ENCODE measurements around the gene ASCC1. TPM values are rescaled to one million over a fixed set of nuclear protein-coding genes. Genes with fewer than 3 reads are reported as not detected.

The ASCC1 gene
- total and polyA plus RNA-seq, 2 of the 13 experiments (the other 11 are each of a cell fraction or from before 2014, with no cell fraction given) = 21.6 to 30.1 TPM

DNA sequence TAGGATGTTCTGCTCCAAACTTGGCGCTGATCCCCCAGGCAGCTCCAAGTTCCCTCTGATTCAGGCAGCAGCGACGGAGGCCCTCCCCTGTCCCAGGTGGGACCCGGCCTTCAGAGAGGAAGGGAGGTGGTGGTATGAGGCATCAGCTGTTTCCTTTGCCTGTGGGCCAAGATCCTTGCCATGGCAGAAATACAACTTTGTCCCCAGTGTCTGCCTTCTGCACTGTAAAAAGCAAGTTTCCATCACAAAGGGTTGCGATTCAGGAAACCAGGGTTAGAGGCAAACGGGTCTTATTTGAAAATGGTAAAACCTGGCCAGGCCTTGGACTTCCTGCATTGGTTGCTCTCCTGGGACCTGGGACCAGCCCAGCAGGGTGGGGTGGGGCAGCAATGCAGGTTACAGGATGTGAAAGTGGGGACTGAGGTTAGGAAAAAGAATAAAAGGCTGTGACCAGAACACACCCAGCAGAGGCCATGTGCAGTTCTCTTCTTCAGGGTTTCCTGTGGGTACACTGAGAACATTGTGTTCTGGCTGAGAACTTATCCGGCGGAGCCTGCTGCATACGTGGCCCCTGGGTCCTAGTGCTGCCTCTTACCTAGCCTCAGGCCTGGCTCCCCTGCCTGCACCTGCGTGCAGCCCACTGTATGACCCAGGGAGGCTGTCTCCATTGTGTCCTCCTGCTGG lies 32.5 kb upstream of the ASCC1 start (continued):
- TF ChIP-seq HNRNPK (IDR thresholded peaks at IDR 0.05; ENCODE audit: low read depth, low read length, poor library complexity, severe bottlenecking) = no peak
- no peak for TF ChIP-seq MBNL3 (CRISPR knock-in tag; conservative IDR thresholded peaks at IDR 0.05)
- TF ChIP-seq BHLHE40 (IDR thresholded peaks at IDR 0.05; ENCODE audit: low read length) = no peak
- TF ChIP-seq, protein P1, sequence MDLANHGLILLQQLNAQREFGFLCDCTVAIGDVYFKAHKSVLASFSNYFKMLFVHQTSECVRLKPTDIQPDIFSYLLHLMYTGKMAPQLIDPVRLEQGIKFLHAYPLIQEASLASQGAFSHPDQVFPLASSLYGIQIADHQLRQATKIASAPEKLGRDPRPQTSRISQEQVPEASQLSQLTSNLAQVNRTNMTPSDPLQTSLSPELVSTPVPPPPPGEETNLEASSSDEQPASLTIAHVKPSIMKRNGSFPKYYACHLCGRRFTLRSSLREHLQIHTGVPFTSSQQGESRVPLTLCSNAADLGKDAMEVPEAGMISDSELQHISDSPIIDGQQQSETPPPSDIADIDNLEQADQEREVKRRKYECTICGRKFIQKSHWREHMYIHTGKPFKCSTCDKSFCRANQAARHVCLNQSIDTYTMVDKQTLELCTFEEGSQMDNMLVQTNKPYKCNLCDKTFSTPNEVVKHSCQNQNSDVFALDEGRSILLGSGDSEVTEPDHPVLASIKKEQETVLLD (CRISPR knock-in tag; IDR thresholded peaks at IDR 0.05; ENCODE audit: low read depth) = no peak
- TF ChIP-seq ZNF784 (CRISPR knock-in tag; IDR thresholded peaks at IDR 0.05; ENCODE audit: borderline replicate concordance) = no peak
- no peak for TF ChIP-seq GFI1 (CRISPR knock-in tag; IDR thresholded peaks at IDR 0.05; ENCODE audit: borderline replicate concordance)
- TF ChIP-seq, protein P2, sequence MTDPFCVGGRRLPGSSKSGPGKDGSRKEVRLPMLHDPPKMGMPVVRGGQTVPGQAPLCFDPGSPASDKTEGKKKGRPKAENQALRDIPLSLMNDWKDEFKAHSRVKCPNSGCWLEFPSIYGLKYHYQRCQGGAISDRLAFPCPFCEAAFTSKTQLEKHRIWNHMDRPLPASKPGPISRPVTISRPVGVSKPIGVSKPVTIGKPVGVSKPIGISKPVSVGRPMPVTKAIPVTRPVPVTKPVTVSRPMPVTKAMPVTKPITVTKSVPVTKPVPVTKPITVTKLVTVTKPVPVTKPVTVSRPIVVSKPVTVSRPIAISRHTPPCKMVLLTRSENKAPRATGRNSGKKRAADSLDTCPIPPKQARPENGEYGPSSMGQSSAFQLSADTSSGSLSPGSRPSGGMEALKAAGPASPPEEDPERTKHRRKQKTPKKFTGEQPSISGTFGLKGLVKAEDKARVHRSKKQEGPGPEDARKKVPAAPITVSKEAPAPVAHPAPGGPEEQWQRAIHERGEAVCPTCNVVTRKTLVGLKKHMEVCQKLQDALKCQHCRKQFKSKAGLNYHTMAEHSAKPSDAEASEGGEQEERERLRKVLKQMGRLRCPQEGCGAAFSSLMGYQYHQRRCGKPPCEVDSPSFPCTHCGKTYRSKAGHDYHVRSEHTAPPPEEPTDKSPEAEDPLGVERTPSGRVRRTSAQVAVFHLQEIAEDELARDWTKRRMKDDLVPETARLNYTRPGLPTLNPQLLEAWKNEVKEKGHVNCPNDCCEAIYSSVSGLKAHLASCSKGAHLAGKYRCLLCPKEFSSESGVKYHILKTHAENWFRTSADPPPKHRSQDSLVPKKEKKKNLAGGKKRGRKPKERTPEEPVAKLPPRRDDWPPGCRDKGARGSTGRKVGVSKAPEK (CRISPR knock-in tag; IDR thresholded peaks at IDR 0.05; ENCODE audit: borderline replicate concordance) = no peak
- no peak for TF ChIP-seq NR1H2 (CRISPR knock-in tag; IDR thresholded peaks at IDR 0.05; ENCODE audit: borderline replicate concordance, low read depth)
- TF ChIP-seq, protein P3, sequence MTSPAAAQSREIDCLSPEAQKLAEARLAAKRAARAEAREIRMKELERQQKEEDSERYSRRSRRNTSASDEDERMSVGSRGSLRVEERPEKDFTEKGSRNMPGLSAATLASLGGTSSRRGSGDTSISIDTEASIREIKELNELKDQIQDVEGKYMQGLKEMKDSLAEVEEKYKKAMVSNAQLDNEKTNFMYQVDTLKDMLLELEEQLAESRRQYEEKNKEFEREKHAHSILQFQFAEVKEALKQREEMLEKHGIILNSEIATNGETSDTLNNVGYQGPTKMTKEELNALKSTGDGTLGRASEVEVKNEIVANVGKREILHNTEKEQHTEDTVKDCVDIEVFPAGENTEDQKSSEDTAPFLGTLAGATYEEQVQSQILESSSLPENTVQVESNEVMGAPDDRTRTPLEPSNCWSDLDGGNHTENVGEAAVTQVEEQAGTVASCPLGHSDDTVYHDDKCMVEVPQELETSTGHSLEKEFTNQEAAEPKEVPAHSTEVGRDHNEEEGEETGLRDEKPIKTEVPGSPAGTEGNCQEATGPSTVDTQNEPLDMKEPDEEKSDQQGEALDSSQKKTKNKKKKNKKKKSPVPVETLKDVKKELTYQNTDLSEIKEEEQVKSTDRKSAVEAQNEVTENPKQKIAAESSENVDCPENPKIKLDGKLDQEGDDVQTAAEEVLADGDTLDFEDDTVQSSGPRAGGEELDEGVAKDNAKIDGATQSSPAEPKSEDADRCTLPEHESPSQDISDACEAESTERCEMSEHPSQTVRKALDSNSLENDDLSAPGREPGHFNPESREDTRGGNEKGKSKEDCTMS (CRISPR knock-in tag; conservative IDR thresholded peaks at IDR 0.05) = no peak
- 0 out of 2 replicates have a peak, but pooled peaks have one; percentile 19 for TF ChIP-seq FOXO1 (CRISPR knock-in tag; IDR thresholded peaks at IDR 0.05)
- TF ChIP-seq SP5 (CRISPR knock-in tag; IDR thresholded peaks at IDR 0.05; ENCODE audit: borderline replicate concordance, low read depth) = no peak
- TF ChIP-seq PRDM10 (CRISPR knock-in tag; IDR thresholded peaks at IDR 0.05; ENCODE audit: low read depth) = 0 out of 2 replicates have a peak, but pooled peaks have one; percentile 23
- peak; percentile 62; the same call in 1 of the 2 replicates for TF ChIP-seq ISL2 (CRISPR knock-in tag; IDR thresholded peaks at IDR 0.05)
- no peak for TF ChIP-seq ZBTB7A (CRISPR knock-in tag; IDR thresholded peaks at IDR 0.05)
- TF ChIP-seq MEF2D (CRISPR knock-in tag; IDR thresholded peaks at IDR 0.05) = no peak
- no peak for TF ChIP-seq ADNP (CRISPR knock-in tag; IDR thresholded peaks at IDR 0.05)

All from HepG2 (cell line).